Stimulated activated naive CD4-positive, alpha-beta T cell (primary cell): Measurements from ENCODE around the gene RPS27.
A peak's percentile ranks its signal among the peaks of the same experiment; 100 is the strongest.
"Not testable (repeated sequence)": the region's sequence is repeated elsewhere in the genome, so short reads cannot be mapped to it uniquely, and the experiment has no call there.

Source experiments
- DNase-seq, 6 experiments: peaks; one replicate each; lab custom pipeline; 2025; lab: John Stamatoyannopoulos, UW

RPS27 gene

GRCh38 chr1:153961421-153961820 lies 29.1 kb upstream of the RPS27 start:
- DNase-seq = no peak

- no peak for DNase-seq
These were observed 28.2 kb upstream of the RPS27 start for GRCh38 chr1:153962088-153963029.

GRCh38 chr1:153963030-153963849 lies 27.3 kb upstream of the RPS27 start, which contains the start of gene SLC39A1:
SLC39A1 (minus strand) TSS chr1:153963537; CDS start chr1:153962715, 822 bp downstream.
- peak; percentile 80 to 97 (median 90) for DNase-seq

- peak in 1 of 6 experiments; percentile 42 for DNase-seq
These were observed 26.7 kb upstream of the RPS27 start for GRCh38 chr1:153963850-153964331.

GRCh38 chr1:153967107-153967999 lies 23.2 kb upstream of the RPS27 start, which contains the start of gene CREB3L4:
CREB3L4 (plus strand) TSS chr1:153967902; CDS start chr1:153968526, 624 bp downstream.
- DNase-seq = peak; percentile 69 to 87 (median 81)

- peak in 1 of 6 experiments; percentile 45 for DNase-seq
These were observed 22.6 kb upstream of the RPS27 start for GRCh38 chr1:153968000-153968363.

GRCh38 chr1:153968408-153968807 lies 22.2 kb upstream of the RPS27 start:
- DNase-seq = no peak

- DNase-seq = no peak
These were observed 21.6 kb upstream of the RPS27 start for GRCh38 chr1:153968972-153969371.

- DNase-seq = no peak
These were observed 20.2 kb upstream of the RPS27 start for GRCh38 chr1:153970346-153970745.

GRCh38 chr1:153973071-153973470 lies 17.5 kb upstream of the RPS27 start:
- DNase-seq = no peak

GRCh38 chr1:153973525-153973924 lies 17.0 kb upstream of the RPS27 start:
- DNase-seq = no peak

- peak in 1 of 6 experiments; percentile 56 for DNase-seq
These were observed 13.7 kb upstream of the RPS27 start for GRCh38 chr1:153976819-153977249.

- DNase-seq = peak; percentile 64 to 81 (median 76)
These were observed 13.0 kb upstream of the RPS27 start, which contains the start of gene JTB for GRCh38 chr1:153977250-153978240. JTB (minus strand) TSS chr1:153977674; CDS start chr1:153977252, 422 bp downstream.

GRCh38 chr1:153978274-153978909 lies 12.2 kb upstream of the RPS27 start:
- no peak for DNase-seq

- not testable (repeated sequence) for DNase-seq
These were observed 11.5 kb upstream of the RPS27 start for GRCh38 chr1:153979091-153979490.

- DNase-seq = not testable (repeated sequence)
These were observed 8.8 kb upstream of the RPS27 start for GRCh38 chr1:153981735-153982134.

- DNase-seq = no peak
These were observed 6.3 kb upstream of the RPS27 start for GRCh38 chr1:153984123-153984894.

GRCh38 chr1:153985341-153985912 lies 5.1 kb upstream of the RPS27 start:
- DNase-seq = no peak
